Right lung (tissue), 5 donors: ENCODE results near the gene EFCAB5. TPM values are rescaled to one million over a fixed set of nuclear protein-coding genes. Genes with fewer than 3 reads are reported as not detected.

Experiments
- DNase-seq, 2 donors: peaks; one replicate each; pipeline ENCODE4 v3.0.0-alpha.2; 2013
- polyA plus RNA-seq, 5 donors: library from polyadenylated mRNA; unstranded; fragments of 120-200 nt; gene quantifications; one replicate each; pipeline versions ENCODE4 v1.2.1 to v1.2.3, GENCODE V29; 2013; ENCODE audit warnings: inconsistent platforms in 1 of 5, low replicate concordance in 1 of 5; ENCODE audit not compliant: insufficient read length in 5 of 5, insufficient read depth in 1 of 5

Gene EFCAB5
- polyA plus RNA-seq, 5 donors = 0.96 to 2.2 (median 1.3) TPM

GRCh38 chr17:30155389-30155788 lies 214.0 kb downstream of the EFCAB5 start:
- no peak for DNase-seq

Other genes with a start within 250 kb of the EFCAB5 start
- 10 to 100 TPM; 18.2 to 24.1 (median 23.7) TPM for gene SSH2, start 11.4 kb upstream of the EFCAB5 start, polyA plus RNA-seq
- gene NSRP1, start 175.2 kb downstream of the EFCAB5 start, polyA plus RNA-seq = 10 to 100 TPM; 33.4 to 45.1 (median 34.7) TPM